Urinary bladder (tissue), 2 donors: ENCODE data around the gene GOLGA6L2. TPM values are rescaled to one million over a fixed set of nuclear protein-coding genes. Genes with fewer than 3 reads are reported as not detected.

Source experiments
- polyA plus RNA-seq: library from polyadenylated mRNA; stranded (reverse); fragments of 200-250 nt; gene quantifications from one replicate; pipeline ENCODE4 v1.2.3, GENCODE V29; 2013
- total RNA-seq: library from RNA; depleted of rRNA; stranded (reverse); fragments of >200 nt; gene quantifications from one replicate; pipeline ENCODE4 v1.2.3, GENCODE V29; 2014
- donor health status: healthy.

The GOLGA6L2 gene
- total and polyA plus RNA-seq, 2 donors, result not detected

Other genes with a start within 250 kb of the GOLGA6L2 start
- gene GOLGA6L26, start 113.0 kb downstream of the GOLGA6L2 start, total RNA-seq, result not detected
- not detected for gene GOLGA6L26, start 113.0 kb downstream of the GOLGA6L2 start, polyA plus RNA-seq
- 0.21 TPM for gene GOLGA8S, start 92.5 kb downstream of the GOLGA6L2 start, total RNA-seq
- 0.03 TPM for gene GOLGA8S, start 92.5 kb downstream of the GOLGA6L2 start, polyA plus RNA-seq
- gene MKRN3, start 118.4 kb upstream of the GOLGA6L2 start, total RNA-seq, result 0.95 TPM
- gene MKRN3, start 118.4 kb upstream of the GOLGA6L2 start, polyA plus RNA-seq, result 0.32 TPM
- 5.0 TPM for gene MAGEL2, start 200.6 kb upstream of the GOLGA6L2 start, total RNA-seq
- 0.89 TPM for gene MAGEL2, start 200.6 kb upstream of the GOLGA6L2 start, polyA plus RNA-seq
- gene NDN, start 240.1 kb upstream of the GOLGA6L2 start, total RNA-seq, result 72.3 TPM
- 107 TPM for gene NDN, start 240.1 kb upstream of the GOLGA6L2 start, polyA plus RNA-seq